HCT116 (cell line): ENCODE data around the gene SUPT4H1. TPM values are rescaled to one million over a fixed set of nuclear protein-coding genes. Genes with fewer than 3 reads are reported as not detected.

Experiments
- ATAC-seq: fragments of 200-7000 bp; cut with Tn5 transposase; 2 replicates; pipeline ENCODE4 v1.9.1; 2020; ENCODE audit warnings: mild to moderate bottlenecking, moderate library complexity
- BruUV-seq: library from RNA; stranded (reverse); fragments of 400-500 nt; replicated peaks from 2 replicates; lab custom pipeline; 2021; lab: Mats Ljungman, UMichigan
- CTCF ChIA-PET: fragments of 300-600 bp; sonication (Branson Sonifier 250); formaldehyde crosslinking; loops from one replicate; lab custom pipeline; 2021; ENCODE audit warnings: antibody characterized with exemption; lab: Charles Lee
- POLR2A ChIA-PET: fragments of 300-600, 350-600 bp; sonication (Branson Sonifier 250); formaldehyde crosslinking; loops from one replicate; lab custom pipeline; 2021; ENCODE audit warnings: antibody characterized with exemption; lab: Charles Lee
- RAD21 ChIA-PET, 2 experiments: fragments of 300-600 bp; sonication (Branson Sonifier 250); formaldehyde crosslinking; loops; one replicate each; lab custom pipeline; 2023; ENCODE audit warnings: low total read pairs in 2 of 2; ENCODE audit not compliant: uncharacterized antibody in 2 of 2, unreplicated experiment in 2 of 2, low non-redundant PET in 1 of 2; lab: Charles Lee
- DNase-seq: peaks from one replicate; pipeline ENCODE4 v3.0.0-alpha.2; 2010; ENCODE audit warnings: low read depth, low spot score
- H2AFZ ChIP-seq: fragments of 200-600 bp; shearing (Covaris generic), sonication (generic); 2 replicates; pipeline ENCODE4 v1.6.1; 2017; ENCODE audit warnings: low read depth, mixed run types, mixed read lengths, antibody characterized with exemption, low read length; ENCODE audit not compliant: poor library complexity, severe bottlenecking
- H3K27ac ChIP-seq: 2 replicates; pipeline ENCODE4 v1.5.1; 2012; ENCODE audit warnings: low read depth, low read length
- H3K27me3 ChIP-seq: fragments of 200-600 bp; sonication (generic); 2 replicates; pipeline ENCODE4 v1.6.1; 2016; ENCODE audit warnings: mixed run types, low read length, mixed read lengths; ENCODE audit not compliant: insufficient read depth
- H3K36me3 ChIP-seq, 2 experiments: fragments of 200-500 bp in 1 of 2; fragments of 200-600 bp in 1 of 2; sonication (Bioruptor generic) in 1 of 2; sonication (generic) in 1 of 2; 2 replicates each; pipeline versions ENCODE4 v1.5.1 to v1.6.1; 2014 to 2016; ENCODE audit warnings: low read length in 2 of 2, inconsistent platforms in 1 of 2, mixed read lengths in 1 of 2, mixed run types in 1 of 2; ENCODE audit not compliant: insufficient read depth in 2 of 2, control insufficient read depth in 1 of 2
- H3K4me1 ChIP-seq, 2 experiments: fragments of 200-600 bp in 1 of 2; sonication (generic) in 1 of 2; 2 replicates each; pipeline versions ENCODE4 v1.5.1 to v1.6.1; 2012 to 2017; ENCODE audit warnings: low read length in 2 of 2, inconsistent platforms in 1 of 2, mild to moderate bottlenecking in 1 of 2, mixed read lengths in 1 of 2, mixed run types in 1 of 2, moderate library complexity in 1 of 2; ENCODE audit not compliant: insufficient read depth in 2 of 2, control insufficient read depth in 1 of 2
- H3K4me2 ChIP-seq: fragments of 200-600 bp; sonication (generic); 2 replicates; pipeline ENCODE4 v1.6.1; 2017; ENCODE audit warnings: mixed run types, low read length, mixed read lengths
- H3K4me3 ChIP-seq, 2 experiments: fragments of 200-600 bp in 1 of 2; sonication (generic) in 1 of 2; replicated peaks in 1 of 2; 2 replicates each; pipeline ENCODE4 v1.5.1; 2011 to 2016; ENCODE audit warnings: low read length in 2 of 2, control low read depth in 1 of 2, low read depth in 1 of 2, mild to moderate bottlenecking in 1 of 2, mixed read lengths in 1 of 2, mixed run types in 1 of 2
- H3K79me2 ChIP-seq: fragments of 200-600 bp; sonication (generic); 2 replicates; pipeline ENCODE4 v1.6.1; 2017; ENCODE audit warnings: mild to moderate bottlenecking, mixed run types, low read length, moderate library complexity, mixed read lengths; ENCODE audit not compliant: insufficient read depth
- H3K9ac ChIP-seq: fragments of 200-600 bp; sonication (generic); 2 replicates; pipeline ENCODE4 v1.6.1; 2016; ENCODE audit warnings: low read length, mixed read lengths
- H3K9me2 ChIP-seq: fragments of 200-600 bp; sonication (generic), shearing (Covaris generic); 2 replicates; pipeline ENCODE4 v1.6.1; 2017; ENCODE audit warnings: mixed run types, mild to moderate bottlenecking, moderate library complexity; ENCODE audit not compliant: insufficient read depth
- H3K9me3 ChIP-seq, 2 experiments: fragments of 200-500 bp in 1 of 2; fragments of 200-600 bp in 1 of 2; sonication (Bioruptor generic) in 1 of 2; sonication (generic) in 1 of 2; 2 replicates each; pipeline ENCODE4 v1.6.1; 2014 to 2017; ENCODE audit warnings: low read length in 2 of 2, mixed read lengths in 2 of 2, inconsistent platforms in 1 of 2, low read depth in 1 of 2, mild to moderate bottlenecking in 1 of 2, mixed run types in 1 of 2, moderate library complexity in 1 of 2; ENCODE audit not compliant: control insufficient read depth in 1 of 2, insufficient read depth in 1 of 2
- H4K20me1 ChIP-seq: fragments of 200-600 bp; sonication (generic), shearing (Covaris generic); 2 replicates; pipeline ENCODE4 v1.6.1; 2017; ENCODE audit warnings: mixed run types, mild to moderate bottlenecking, moderate library complexity; ENCODE audit not compliant: insufficient read depth
- ATF3 ChIP-seq: IDR thresholded peaks from 2 replicates; pipeline ENCODE4 v1.6.1; 2012
- CBX3 ChIP-seq: IDR thresholded peaks from 2 replicates; pipeline ENCODE4 v1.6.1; 2012; ENCODE audit warnings: low read depth
- FOSL1 ChIP-seq: IDR thresholded peaks from 2 replicates; pipeline ENCODE4 v1.6.1; 2012; ENCODE audit warnings: low read depth
- POLR2AphosphoS5 ChIP-seq: IDR thresholded peaks from 2 replicates; pipeline ENCODE4 v1.6.1; 2011; ENCODE audit warnings: mild to moderate bottlenecking, low read depth, low read length, moderate library complexity
- SIN3A ChIP-seq: IDR thresholded peaks from 2 replicates; pipeline ENCODE4 v1.6.1; 2012; ENCODE audit warnings: low read depth
- SP1 ChIP-seq: IDR thresholded peaks from 2 replicates; pipeline ENCODE4 v1.6.1; 2012; ENCODE audit warnings: low read depth
- ZFX ChIP-seq: fragments of 450-650 bp; IDR thresholded peaks from 2 replicates; pipeline ENCODE4 v1.6.1; 2017
- intact Hi-C: fragments of 100-400 bp; cut with micrococcal nuclease; formaldehyde crosslinking; loops from 2 replicates; pipeline ENCODE4 v1.10.0; 2022
- total RNA-seq: library from RNA; stranded (reverse); gene quantifications from one replicate; pipeline ENCODE4 v1.2.1, GENCODE V29; 2021; ENCODE audit not compliant: unreplicated experiment
- TF ChIP-seq, protein P1 (sequence below): IDR thresholded peaks from 2 replicates; pipeline ENCODE4 v1.6.1; 2011; ENCODE audit warnings: mild to moderate bottlenecking, low read length, moderate library complexity; ENCODE audit not compliant: insufficient replicate concordance; ENCODE audit errors: extremely low read depth

The SUPT4H1 gene
- total RNA-seq, 1 experiment from 2014 or later, result 118 TPM

DNA sequence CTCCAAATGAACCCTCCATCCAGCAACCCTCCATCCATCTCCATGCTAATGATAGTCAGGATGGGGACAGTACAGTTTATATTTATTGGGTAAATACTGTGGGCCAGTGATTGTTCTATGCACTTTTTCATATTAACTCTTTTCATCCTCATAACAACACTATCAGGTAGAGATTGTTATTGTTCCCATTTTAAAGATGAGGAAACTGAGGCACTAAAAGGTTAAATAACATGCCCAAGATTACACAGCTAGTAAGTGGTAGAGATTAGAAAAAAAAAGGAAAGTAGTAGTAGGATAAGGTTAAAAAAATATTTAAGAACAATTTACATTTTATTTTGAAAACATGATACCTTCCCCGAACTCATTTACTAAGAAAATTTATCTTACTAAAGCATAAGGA, 21.9 kb upstream of the SUPT4H1 start:
- H3K4me2 ChIP-seq, result no peak overlapping the region
- H3K9me3 ChIP-seq, result no peaks in the 10 kb centered on the region
- peaks cover 0 to 26% of the 10 kb centered on the region in 2 experiments; a peak in 3 of 4 replicates for H3K36me3 ChIP-seq
- ChIA-PET RAD21 (no interaction called here), POLR2A (no interaction called here), CTCF (no interaction called here)
- H4K20me1 ChIP-seq, result no peaks in the 10 kb centered on the region
- BruUV-seq, result no TSS peak
- TF ChIP-seq SP1, result no peak
- TF ChIP-seq ATF3, result no peak
- TF ChIP-seq POLR2AphosphoS5, result no peak
- no peak for TF ChIP-seq CBX3
- no peak for TF ChIP-seq SIN3A
- TF ChIP-seq, protein P1, sequence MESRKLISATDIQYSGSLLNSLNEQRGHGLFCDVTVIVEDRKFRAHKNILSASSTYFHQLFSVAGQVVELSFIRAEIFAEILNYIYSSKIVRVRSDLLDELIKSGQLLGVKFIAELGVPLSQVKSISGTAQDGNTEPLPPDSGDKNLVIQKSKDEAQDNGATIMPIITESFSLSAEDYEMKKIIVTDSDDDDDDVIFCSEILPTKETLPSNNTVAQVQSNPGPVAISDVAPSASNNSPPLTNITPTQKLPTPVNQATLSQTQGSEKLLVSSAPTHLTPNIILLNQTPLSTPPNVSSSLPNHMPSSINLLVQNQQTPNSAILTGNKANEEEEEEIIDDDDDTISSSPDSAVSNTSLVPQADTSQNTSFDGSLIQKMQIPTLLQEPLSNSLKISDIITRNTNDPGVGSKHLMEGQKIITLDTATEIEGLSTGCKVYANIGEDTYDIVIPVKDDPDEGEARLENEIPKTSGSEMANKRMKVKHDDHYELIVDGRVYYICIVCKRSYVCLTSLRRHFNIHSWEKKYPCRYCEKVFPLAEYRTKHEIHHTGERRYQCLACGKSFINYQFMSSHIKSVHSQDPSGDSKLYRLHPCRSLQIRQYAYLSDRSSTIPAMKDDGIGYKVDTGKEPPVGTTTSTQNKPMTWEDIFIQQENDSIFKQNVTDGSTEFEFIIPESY, result no peak
- H3K27me3 ChIP-seq, result no peaks in the 10 kb centered on the region
- H3K79me2 ChIP-seq, result peaks cover 75% of the 10 kb centered on the region
- no peak overlapping the region for H3K9ac ChIP-seq
- DNase-seq (no peak), ATAC-seq (no peak)
- H3K27ac ChIP-seq, result no peak overlapping the region
- no peaks in the 10 kb centered on the region for H3K9me2 ChIP-seq
- intact Hi-C loops, result no loop called here
- peaks cover 30 to 33% of the 10 kb centered on the region in 2 experiments for H3K4me1 ChIP-seq
- no peak overlapping the region for H2AFZ ChIP-seq
- no peak overlapping the region for H3K4me3 ChIP-seq

DNA sequence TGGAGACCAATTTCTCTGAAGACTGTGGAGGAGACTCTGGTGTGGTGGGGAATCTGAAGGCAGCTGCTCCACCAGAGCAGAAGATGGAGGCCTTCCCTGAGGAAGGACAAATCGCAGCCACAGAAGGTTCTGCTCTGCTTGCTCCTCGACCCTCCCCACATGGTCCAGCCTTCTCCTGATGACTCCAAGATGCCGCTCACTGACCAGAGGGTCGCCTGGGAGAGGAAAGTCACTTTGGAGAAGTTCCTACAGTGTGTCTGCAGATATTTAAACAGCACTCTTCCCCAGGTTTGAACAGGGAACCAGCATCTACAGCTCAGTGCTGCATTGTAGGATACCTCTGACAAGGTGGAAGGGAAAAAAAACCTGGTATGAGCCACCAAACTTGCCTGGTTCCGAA, 21.0 kb upstream of the SUPT4H1 start:
- intact Hi-C loops, result no loop called here
- DNase-seq, result no peak
- no peak overlapping the region for H3K4me2 ChIP-seq
- H3K27ac ChIP-seq, result no peak overlapping the region
- no peaks in the 10 kb centered on the region for H3K9me2 ChIP-seq
- H3K79me2 ChIP-seq, result peaks cover 72% of the 10 kb centered on the region
- H2AFZ ChIP-seq, result no peak overlapping the region
- peaks cover 0 to 28% of the 10 kb centered on the region in 2 experiments; a peak in 3 of 4 replicates for H3K36me3 ChIP-seq
- H3K9ac ChIP-seq, result no peak overlapping the region
- BruUV-seq, result no TSS peak
- TF ChIP-seq ZFX (no peak), FOSL1 (no peak), POLR2AphosphoS5 (0 out of 2 replicates have a peak, but pooled peaks have one; percentile 12)
- TF ChIP-seq, protein P1, result no peak
- TF ChIP-seq, all 23 proteins: peak for 1
- no peak; the same call in 1 of the 2 replicates for ATAC-seq
- H4K20me1 ChIP-seq, result no peaks in the 10 kb centered on the region
- POLR2A ChIA-PET, result interaction anchor here (1.4 kb wide), 1 partner anchor 44 kb away, joined by 3 read pairs; the partner anchor contains the start of gene RNF43
- H3K27me3 ChIP-seq, result no peaks in the 10 kb centered on the region
- H3K4me1 ChIP-seq, result peaks cover 21 to 23% of the 10 kb centered on the region in 2 experiments
- RAD21 ChIA-PET, result no interaction called here
- H3K4me3 ChIP-seq, result no peak overlapping the region
- CTCF ChIA-PET, result no interaction called here
- no peaks in the 10 kb centered on the region for H3K9me3 ChIP-seq
